HG02970 (cell line): ENCODE measurements around the gene ZNF497.
"Not testable (repeated sequence)": the region's sequence is repeated elsewhere in the genome, so short reads cannot be mapped to it uniquely, and the experiment has no call there.

Experiments used
- ATAC-seq: cut with Tn5 transposase; IDR thresholded peaks from one replicate; pipeline ENCODE4 v1.9.1; 2021; ENCODE audit warnings: mild to moderate bottlenecking, moderate library complexity, moderate number of reproducible peaks; ENCODE audit not compliant: unreplicated experiment, low FRiP score

Gene ZNF497

DNA sequence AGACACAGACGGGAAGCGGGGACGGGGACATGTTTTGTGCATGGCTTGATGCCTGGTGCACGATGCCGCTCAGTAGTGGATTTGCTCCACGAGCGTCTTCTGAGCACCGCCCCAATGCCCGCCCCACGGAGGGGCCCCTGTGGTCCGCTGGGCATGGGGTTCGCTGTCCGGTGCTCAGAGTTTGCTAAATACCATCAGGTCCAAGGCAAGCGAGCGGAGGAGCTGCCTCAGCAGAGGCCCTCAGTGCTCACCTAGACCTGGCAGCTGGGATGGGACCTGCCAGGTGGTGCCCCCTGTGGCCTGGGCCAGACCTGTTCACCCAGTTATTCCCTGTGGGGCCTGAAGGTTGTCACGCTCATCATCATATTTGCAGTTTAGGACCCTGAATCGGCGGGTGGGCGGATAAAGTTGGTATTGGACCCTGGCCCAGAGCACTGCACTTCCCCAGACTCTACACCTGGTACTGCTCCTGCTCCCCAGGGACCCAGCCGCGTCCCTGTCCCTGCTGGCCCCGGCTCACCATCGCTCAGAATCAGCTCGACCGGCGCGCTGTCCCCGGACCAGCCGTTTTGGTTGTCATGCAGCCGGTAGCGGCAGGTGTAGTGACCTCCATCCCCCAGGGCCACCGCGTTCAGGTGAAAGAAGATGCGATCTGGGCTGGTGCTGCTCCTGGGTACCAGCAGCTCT, 11.5 kb downstream of the ZNF497 start:
- ATAC-seq: no peak

DNA sequence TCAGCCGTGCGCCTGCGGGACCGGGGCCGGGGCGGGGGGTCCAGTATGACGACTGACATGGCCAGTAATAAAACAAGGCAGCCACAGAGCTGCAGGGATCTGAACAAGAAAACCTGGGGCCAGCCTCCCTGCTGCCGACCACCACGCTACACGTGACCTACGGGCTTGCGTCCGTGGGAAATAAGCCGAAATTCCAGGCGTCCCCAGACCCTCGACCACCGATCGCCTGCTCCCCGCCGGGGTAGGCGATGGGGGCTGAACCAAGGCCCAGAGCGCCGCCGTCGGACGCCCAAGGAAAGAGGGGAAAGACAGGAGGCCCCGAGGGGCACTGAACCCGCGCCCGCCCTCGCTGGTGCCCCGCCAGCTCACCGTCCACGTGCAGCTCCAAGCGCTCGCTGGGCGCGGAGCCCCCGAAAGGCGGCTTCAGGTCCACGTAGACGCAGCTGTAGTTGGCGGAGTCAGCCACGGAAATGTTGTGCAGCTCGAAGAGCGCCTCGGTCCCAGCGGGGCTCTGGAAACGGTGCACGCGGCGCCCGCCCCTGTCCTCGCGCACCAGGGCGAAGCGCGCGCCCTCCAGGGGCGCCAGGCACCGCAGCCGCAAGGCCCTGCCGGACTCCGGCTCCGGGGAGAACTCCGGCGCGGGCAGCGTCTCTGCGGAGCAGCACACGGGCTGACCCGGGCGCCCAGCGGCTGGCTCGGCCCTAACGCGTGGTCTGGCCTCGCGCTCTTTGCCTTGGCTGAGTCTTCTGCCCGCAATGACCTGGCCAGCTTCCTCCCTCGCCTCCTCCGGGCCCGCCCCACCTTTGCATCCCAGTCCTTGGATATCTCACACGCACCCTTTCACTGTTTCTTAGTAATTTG, 12.3 kb downstream of the ZNF497 start:
- ATAC-seq: no peak

DNA sequence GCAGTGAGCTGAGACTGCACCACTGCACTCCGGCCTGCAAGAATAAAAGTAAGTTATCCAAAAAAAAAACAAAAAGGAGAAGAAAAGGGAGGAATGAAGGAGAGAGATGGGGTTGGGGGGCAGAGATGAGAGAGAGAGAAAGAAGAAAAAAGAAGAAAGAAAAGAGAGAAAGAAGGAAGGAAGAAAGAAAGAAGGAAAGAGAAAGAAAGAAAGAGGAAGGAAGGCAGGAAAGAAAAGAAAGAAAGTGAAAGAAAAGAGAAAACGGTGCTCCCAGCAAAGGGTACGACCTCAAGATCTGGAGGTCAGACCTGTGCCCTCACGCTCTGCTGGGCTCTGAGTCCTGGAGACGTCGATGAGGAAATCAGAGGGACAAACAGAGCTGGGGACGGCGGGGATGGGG, 13.0 kb downstream of the ZNF497 start:
- no peak for ATAC-seq

DNA sequence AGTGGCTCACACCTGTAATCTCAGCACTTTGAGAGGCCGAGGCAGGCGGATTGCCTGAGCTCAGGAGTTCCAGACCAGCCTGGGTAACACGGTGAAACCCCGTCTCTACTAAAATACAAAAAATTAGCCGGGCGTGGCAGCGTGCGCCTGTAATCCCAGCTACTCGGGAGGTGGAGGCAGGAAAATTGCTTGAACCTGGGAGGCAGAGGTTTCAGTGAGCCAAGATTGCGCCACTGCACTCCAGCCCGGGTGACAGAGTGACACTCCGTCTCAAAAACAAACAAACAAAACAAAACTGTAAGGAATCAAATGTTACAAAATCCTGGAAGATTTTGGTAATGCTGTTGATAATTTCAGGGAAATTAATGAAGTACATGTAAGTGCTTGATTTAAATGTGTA, 14.5 kb downstream of the ZNF497 start:
- ATAC-seq: not testable (repeated sequence)

DNA sequence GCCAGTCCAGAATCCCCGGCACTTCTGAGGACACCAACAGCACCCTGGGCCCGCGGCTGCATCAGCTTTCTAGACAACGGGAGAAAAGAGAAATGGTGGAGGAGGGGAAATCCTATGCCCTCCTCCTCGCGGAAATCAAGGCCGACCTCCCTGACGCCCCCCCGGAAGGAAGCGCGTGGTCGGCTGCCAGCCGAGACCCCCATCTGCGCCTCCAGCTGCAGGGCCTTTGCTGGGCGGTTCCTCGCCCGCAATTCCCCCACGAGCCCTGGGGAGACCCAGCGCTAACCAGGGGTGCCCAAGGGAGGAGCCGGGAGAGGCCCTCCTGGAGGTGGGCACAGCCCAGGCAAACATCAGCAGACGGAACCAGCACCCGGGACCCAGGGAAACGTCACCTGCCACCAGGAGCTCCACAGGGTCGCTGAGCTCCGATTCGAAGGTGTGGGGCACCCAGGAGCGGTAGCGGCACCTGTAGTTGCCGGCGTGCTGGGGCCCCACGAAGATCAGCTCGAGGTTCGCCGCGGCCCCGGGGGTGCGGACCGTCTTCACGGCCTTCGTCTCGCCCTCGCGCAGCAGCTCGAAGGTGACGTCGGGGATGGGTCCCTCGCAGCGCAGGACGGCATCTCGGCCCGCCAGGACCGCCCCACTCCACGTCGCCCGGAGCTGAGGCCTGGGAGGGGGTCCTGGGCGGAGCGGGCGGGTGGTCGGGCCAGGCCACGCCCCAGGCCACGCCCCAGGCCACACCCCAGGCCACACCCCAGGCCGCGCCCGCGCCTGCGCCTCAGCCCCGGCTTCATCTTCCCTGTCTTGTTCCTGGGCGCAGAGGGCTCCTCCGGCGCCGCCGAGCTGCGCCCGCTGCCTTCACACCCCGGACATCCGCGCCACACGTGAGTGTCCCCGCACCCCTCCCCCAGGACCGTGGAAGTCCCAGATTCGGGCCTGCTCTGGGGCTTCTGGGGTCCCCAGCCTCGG, 15.3 kb downstream of the ZNF497 start:
- peak; percentile 77 for ATAC-seq

DNA sequence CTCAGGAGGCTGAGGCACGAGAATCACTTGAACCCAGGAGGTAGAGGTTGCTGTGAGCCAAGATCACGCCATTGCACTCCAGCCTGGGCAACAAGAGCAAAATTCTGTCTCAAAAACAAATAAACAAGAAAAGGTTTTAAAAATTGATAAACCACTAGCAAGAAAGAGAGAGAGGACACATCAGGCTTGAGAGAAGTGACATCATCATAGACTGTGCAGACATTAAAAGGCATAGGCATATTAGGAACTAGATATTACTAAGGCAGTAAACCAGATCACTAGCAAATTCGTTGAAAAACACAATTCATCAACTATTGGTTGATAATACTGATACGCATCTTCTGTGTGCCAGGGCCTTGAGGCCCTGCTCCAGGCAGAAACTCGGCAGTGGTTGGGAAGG, 17.0 kb downstream of the ZNF497 start:
- ATAC-seq: no peak

DNA sequence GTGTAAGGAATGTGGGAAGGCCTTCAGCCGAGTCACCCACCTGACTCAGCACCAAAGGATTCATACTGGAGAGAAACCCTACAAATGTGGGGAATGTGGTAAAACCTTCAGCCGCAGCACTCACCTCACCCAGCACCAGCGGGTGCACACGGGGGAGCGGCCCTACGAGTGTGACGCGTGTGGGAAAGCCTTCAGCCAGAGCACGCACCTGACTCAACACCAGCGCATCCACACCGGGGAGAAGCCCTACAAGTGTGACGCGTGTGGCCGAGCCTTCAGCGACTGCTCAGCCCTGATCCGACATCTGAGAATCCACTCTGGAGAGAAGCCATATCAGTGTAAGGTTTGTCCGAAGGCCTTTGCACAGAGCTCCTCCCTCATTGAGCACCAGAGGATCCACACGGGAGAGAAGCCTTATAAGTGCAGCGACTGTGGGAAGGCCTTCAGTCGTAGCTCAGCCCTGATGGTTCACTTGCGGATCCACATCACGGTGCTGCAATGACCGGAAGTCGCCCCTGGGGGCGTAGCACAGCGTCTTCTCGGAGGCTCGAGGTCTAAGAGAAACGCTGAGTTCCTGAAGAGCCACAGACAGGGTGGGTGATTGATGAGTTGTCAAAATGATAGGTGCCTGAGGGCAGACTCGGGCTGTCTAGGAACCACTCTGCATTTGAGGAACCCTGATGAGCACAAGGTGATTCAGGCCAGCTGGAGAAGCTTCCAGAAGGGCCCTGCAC, 23.6 kb downstream of the ZNF497 start:
- no peak for ATAC-seq

DNA sequence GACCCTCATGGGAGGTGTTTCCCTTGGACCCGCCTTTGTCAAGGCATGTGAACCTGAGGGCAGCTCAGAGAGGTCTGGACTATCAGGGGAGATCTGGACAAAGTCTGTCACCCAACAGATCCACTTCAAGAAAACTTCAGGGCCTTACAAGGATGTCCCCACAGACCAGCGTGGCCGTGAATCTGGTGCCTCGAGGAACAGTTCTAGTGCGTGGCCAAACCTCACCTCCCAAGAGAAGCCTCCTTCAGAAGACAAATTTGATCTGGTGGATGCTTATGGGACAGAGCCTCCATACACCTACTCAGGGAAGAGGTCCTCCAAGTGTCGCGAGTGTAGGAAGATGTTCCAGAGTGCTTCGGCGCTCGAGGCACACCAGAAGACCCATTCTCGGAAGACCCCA, 24.2 kb downstream of the ZNF497 start:
- ATAC-seq: no peak

DNA sequence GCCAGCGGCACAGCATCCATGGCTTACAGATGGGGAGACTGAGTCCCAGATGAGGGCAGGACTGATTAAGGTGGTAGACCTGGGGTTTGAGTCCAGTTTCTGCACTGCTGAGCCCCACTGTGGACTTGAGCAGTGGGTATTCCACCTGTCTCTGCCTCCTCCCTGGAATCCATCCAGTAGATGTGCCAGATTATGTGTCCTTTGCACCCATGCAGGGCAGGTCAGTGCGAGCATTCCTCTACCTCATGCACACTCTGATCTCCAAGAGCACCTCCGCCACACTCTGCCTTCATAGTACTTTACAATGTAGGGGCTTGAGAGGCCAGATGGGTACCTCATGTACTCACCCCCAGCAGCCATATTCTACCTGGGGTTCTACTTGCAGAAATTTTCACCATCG, 25.7 kb downstream of the ZNF497 start:
- no peak for ATAC-seq

DNA sequence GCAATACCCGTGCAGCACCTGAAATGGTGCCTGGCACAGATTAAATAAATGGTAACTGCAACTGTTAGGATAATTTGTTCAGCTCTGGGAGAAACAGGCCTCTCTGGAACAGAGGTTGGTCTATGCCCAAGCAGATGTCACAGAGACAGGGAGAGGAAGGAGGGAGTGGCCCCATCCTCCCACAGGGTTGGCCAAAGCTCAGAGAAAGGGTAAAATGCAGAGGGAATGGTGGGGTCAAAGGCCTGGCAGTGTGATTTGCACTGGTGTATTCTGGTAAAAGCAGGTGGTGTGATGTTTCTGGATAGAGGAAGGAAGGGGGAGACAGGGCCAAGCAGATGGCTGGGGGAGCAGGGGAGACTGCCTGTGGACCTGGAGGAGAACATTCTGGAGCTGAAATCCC, 26.3 kb downstream of the ZNF497 start:
- no peak for ATAC-seq

DNA sequence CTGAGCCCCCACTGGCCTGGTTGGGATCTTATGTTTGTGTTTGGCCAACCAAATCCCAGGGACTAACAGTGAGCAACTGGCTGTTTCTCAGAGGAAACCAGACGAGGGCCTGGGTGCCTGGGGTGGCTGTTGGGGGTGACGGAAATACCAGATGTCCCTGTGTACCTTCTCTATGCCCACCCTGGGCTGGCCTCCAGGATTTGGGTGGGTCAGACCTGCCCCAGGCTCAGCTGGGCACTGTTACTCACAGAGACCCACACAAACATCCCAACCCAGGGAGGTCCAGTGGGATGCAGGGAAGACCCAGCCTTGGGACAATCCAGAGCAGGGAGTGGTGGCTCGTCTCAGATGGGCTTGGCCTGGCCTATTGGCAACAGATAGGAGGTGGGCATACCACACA, 26.9 kb downstream of the ZNF497 start:
- no peak for ATAC-seq

DNA sequence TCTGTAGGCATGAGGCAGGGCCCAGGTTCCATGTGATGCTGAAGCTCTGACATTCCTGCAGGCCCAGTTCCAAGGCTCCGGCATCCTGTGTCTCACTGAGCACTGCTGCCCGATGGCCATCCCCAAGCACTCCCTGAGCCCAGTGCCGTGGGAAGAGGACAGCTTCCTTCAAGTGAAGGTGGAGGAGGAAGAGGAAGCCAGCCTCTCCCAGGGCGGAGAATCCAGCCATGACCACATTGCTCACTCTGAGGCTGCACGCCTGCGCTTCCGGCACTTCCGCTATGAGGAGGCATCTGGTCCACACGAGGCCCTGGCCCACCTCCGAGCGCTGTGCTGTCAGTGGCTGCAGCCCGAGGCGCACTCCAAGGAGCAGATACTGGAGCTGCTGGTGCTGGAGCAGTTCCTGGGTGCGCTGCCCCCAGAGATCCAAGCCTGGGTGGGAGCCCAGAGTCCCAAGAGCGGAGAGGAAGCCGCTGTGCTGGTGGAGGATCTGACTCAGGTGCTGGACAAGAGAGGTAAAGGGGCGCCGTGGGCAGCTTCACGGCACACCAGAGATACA, 27.8 kb downstream of the ZNF497 start:
- ATAC-seq: no peak

DNA sequence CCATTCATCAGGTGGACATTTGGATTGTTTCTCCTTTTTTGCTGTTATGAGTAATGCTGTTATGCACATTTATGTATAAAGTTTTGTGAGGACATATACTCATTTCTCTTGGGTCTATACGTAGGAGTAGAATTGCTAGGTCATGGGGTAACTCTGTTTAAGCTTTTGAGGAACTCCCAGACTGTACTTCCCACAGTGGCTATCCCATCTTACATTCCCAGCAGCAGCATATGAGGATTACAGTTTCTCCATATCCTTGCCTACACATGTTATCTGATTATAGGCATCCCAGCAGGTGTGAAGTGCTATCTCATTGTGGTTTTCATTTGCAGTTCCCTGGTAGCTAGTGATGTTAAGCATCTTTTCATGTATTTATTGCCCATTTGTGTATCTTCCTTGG, 29.9 kb downstream of the ZNF497 start:
- no peak for ATAC-seq

DNA sequence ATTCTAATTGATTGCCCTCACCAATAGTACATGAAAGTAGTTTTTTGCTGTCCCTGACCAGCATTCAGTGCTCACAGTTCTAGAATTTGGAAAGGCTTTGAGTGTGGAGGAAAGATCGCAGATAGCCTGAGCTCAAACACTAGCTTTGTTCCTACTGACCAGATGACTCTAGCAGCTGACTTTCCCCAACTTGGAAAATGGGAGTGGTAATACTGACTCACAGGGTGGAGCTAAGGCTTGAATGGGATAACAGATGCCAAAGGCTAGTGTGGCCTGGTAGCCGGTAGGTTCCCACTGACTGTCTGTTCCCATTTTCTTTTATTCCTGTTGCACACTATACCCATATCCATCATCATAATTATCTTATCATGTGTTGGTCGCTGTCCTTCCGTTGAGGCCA, 32.1 kb downstream of the ZNF497 start:
- ATAC-seq: no peak

DNA sequence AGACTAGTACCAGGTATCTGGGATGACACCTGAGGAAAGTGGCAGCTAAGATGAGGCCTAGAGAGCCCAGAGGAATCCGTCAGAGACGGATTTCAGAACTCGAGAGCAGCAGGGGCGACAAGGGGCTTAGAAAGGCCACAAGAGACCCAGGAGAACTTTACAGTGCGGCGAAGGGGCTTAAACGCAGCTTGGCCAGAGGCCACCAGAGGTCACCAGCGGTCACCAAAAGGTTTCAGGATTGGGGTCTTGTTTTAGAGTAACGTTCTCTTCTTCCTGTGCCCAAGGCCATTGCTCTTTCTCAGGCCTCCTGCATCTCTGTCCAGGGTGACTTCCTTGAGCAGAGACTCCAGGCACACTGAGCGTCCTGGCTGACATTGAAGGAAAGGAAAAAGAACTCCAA, 33.6 kb downstream of the ZNF497 start:
- no peak for ATAC-seq

DNA sequence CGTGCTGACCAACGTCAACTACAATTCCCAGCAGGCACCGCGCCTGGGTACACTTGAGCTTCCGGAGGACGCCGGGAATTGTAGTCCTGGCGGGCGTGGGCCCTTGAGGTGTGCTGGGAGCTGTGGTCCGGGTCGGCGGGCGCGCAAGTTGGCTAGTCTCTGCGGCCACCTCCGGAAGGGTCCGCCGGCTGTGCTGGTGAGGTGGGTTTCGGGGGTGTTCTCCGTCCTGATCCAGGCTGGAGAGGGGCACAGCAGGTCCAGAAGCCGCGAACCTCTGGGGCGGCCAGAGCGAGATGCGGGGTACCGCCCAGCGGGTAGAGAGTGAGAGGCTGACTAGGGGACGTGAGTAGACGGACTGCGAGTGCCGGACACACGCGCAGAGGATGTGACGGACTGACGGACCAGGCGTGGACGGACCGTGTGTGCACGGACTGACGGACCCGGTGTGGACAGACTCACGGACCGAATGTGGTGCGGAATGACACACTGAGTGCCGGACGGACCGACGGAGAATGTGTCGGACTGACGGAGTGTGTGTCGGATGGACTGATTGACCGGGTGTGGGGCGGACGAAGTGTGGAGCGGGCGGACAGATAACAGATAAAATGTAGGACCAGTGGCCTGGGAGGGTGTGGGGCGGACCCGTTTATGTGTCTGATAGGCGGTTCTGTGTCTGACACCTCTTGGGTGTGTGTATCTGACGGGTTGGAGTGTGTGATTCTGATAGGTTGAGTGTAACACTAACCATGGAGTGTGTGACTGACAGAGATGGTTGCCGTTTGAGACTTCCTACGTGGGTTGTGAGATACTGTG, 35.4 kb downstream of the ZNF497 start, which contains the start of gene ZSCAN22:
ZSCAN22 (plus strand) TSS at position 81 of the 813 bp plus-strand sequence. CDS start 7,809 bp downstream, outside the sequence.
- ATAC-seq: peak; percentile 81

DNA sequence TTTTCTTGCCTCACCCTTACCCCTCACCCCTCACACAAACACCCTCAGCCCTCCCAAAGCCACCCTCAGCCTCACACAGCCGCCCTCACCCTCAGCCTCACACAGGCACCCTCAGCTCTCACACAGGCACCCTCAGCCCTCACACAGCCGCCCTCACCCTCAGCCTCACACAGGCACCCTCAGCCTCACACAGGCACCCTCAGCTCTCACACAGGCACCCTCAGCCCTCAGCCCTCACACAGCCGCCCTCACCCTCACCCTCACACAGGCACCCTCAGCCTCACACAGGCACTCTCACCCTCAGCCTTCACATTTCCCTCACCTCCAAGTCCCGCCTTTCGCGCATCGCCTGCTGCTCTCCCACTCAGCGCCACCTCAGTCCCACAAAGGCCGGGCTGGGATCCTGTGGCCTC, 36.0 kb downstream of the ZNF497 start:
- no peak for ATAC-seq

DNA sequence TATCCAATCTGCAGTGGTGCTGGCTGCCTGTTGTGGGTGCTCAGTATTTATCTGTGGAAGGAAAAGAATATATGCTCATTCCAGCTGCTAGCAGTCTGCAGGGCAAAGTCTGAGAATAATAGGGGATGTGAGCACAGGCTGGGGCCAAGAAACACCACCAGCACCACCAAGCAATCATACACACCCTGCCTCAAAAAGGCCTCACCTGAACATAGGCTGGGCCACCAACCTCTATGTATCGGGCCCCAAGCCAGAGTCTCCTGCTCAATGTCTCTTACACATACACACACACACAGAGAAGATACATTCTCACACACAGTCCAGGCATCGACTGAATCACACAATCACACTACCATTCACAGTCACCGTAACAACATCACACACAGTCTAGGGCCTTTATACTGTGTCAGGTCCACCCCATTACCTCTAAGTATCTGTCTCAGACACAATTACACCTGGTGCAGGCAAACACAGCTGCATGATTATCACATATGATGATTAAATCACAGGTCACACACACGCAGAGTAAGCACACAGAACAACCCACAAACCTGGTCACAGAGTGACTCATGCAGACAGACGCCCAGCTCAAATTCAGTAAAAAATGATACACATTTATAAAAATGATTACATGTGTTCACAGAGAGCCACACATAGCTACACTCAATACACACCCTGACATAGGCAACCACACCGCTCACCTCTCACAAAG, 37.1 kb downstream of the ZNF497 start:
- ATAC-seq: no peak
